GM19324 (cell line): ENCODE data around the gene HFM1.
"Not testable (repeated sequence)": the region's sequence is repeated elsewhere in the genome, so short reads cannot be mapped to it uniquely, and the experiment has no call there.

ENCODE experiments used
- ATAC-seq: cut with Tn5 transposase; IDR thresholded peaks from one replicate; pipeline ENCODE4 v1.9.1; 2021; ENCODE audit warnings: mild to moderate bottlenecking, moderate library complexity; ENCODE audit not compliant: unreplicated experiment, low FRiP score

Gene HFM1

GRCh38 chr1:91381844-91382243 is 22.8 kb downstream of the HFM1 start:
- ATAC-seq = no peak

- ATAC-seq = no peak
These were observed 30.6 kb downstream of the HFM1 start for GRCh38 chr1:91374086-91374485.

GRCh38 chr1:91372230-91372629 is 32.4 kb downstream of the HFM1 start:
- not testable (repeated sequence) for ATAC-seq

GRCh38 chr1:91349524-91349923 is 55.1 kb downstream of the HFM1 start:
- no peak for ATAC-seq

- no peak for ATAC-seq
These were observed 57.8 kb downstream of the HFM1 start for GRCh38 chr1:91346824-91347223.

GRCh38 chr1:91345395-91346005 is 59.1 kb downstream of the HFM1 start:
- no peak for ATAC-seq

- ATAC-seq = no peak
These were observed 66.1 kb downstream of the HFM1 start for GRCh38 chr1:91338501-91338900.

GRCh38 chr1:91335603-91336002 is 69.0 kb downstream of the HFM1 start:
- no peak for ATAC-seq

GRCh38 chr1:91334856-91335255 is 69.8 kb downstream of the HFM1 start:
- ATAC-seq = no peak

GRCh38 chr1:91325456-91325855 is 79.2 kb downstream of the HFM1 start:
- no peak for ATAC-seq

GRCh38 chr1:91314643-91315042 is 90.0 kb downstream of the HFM1 start:
- no peak for ATAC-seq

- ATAC-seq = no peak
These were observed 93.0 kb downstream of the HFM1 start for GRCh38 chr1:91311672-91312071.

GRCh38 chr1:91308544-91308943 is 96.1 kb downstream of the HFM1 start:
- ATAC-seq = no peak

- ATAC-seq = no peak
These were observed 96.7 kb downstream of the HFM1 start for GRCh38 chr1:91307784-91308409.

- ATAC-seq = no peak
These were observed 101.5 kb downstream of the HFM1 start for GRCh38 chr1:91303165-91303564.

- ATAC-seq = not testable (repeated sequence)
These were observed 115.6 kb downstream of the HFM1 start for GRCh38 chr1:91288843-91289553.

GRCh38 chr1:91286962-91287317 is 117.7 kb downstream of the HFM1 start:
- ATAC-seq = not testable (repeated sequence)

GRCh38 chr1:91286259-91286961 is 118.2 kb downstream of the HFM1 start:
- not testable (repeated sequence) for ATAC-seq

- ATAC-seq = no peak
These were observed 121.3 kb downstream of the HFM1 start for GRCh38 chr1:91283421-91283726.

- ATAC-seq = no peak
These were observed 121.8 kb downstream of the HFM1 start for GRCh38 chr1:91282695-91283420.

GRCh38 chr1:91281782-91282181 is 122.9 kb downstream of the HFM1 start:
- no peak for ATAC-seq
